Neural cell (in vitro differentiated cells): ENCODE results near the gene PSPH. TPM values are rescaled to one million over a fixed set of nuclear protein-coding genes. Genes with fewer than 3 reads are reported as not detected.

ENCODE experiments used
- H2AFZ ChIP-seq: fragments of 200-600, 300-800 bp; sonication (generic), shearing (Covaris generic); 2 replicates; pipeline ENCODE4 v1.6.0; 2014; ENCODE audit warnings: low read depth, mild to moderate bottlenecking, antibody characterized with exemption, low read length, moderate library complexity
- H3F3A ChIP-seq: fragments of 200-600 bp; shearing (Covaris generic); 2 replicates; pipeline ENCODE4 v1.6.1; 2016; ENCODE audit warnings: mild to moderate bottlenecking, moderate library complexity, mixed read lengths, antibody characterized with exemption, low read length; ENCODE audit not compliant: insufficient read depth, poor library complexity, severe bottlenecking
- H3K27ac ChIP-seq: fragments of 200-600, 300-800 bp; sonication (generic), shearing (Covaris generic); 2 replicates; pipeline ENCODE4 v1.5.1; 2014; ENCODE audit warnings: mild to moderate bottlenecking, low read length, moderate library complexity
- H3K27me3 ChIP-seq: fragments of 300-800, 200-600 bp; sonication (generic), shearing (Covaris generic); 2 replicates; pipeline ENCODE4 v1.6.0; 2014; ENCODE audit warnings: mild to moderate bottlenecking, low read depth, low read length, moderate library complexity; ENCODE audit not compliant: insufficient read depth
- H3K36me3 ChIP-seq: fragments of 300-800, 200-600 bp; sonication (generic), shearing (Covaris generic); 2 replicates; pipeline ENCODE4 v1.5.1; 2014; ENCODE audit warnings: mild to moderate bottlenecking, antibody characterized with exemption, low read length, moderate library complexity; ENCODE audit not compliant: insufficient read depth
- H3K4me2 ChIP-seq: fragments of 300-800, 200-600 bp; sonication (generic), shearing (Covaris generic); 2 replicates; pipeline ENCODE4 v1.6.0; 2014; ENCODE audit warnings: mild to moderate bottlenecking, low read length
- H3K4me3 ChIP-seq: fragments of 300-800, 200-600 bp; sonication (generic), shearing (Covaris generic); 2 replicates; pipeline ENCODE4 v1.5.1; 2014; ENCODE audit warnings: mild to moderate bottlenecking, low read length, moderate library complexity
- H3K79me2 ChIP-seq: fragments of 200-600 bp; shearing (Covaris generic); replicated peaks from 2 replicates; pipeline ENCODE4 v1.6.0; 2014; ENCODE audit warnings: mild to moderate bottlenecking, low read length, moderate library complexity; ENCODE audit not compliant: insufficient read depth
- H3K9ac ChIP-seq: fragments of 300-800, 200-600 bp; sonication (generic), shearing (Covaris generic); 2 replicates; pipeline ENCODE4 v1.6.1; 2016; ENCODE audit warnings: mild to moderate bottlenecking, low read length, mixed read lengths
- H3K9me2 ChIP-seq: fragments of 200-600 bp; shearing (Covaris generic); 2 replicates; pipeline ENCODE4 v1.6.1; 2016; ENCODE audit warnings: mild to moderate bottlenecking, low read length, mixed read lengths; ENCODE audit not compliant: insufficient read depth
- H3K9me3 ChIP-seq: fragments of 200-600, 300-800 bp; sonication (generic), shearing (Covaris generic); 2 replicates; pipeline ENCODE4 v1.6.1; 2016; ENCODE audit warnings: mild to moderate bottlenecking, mixed run types, low read length, moderate library complexity, mixed read lengths
- H4K20me1 ChIP-seq: fragments of 200-600 bp; shearing (Covaris generic); 2 replicates; pipeline ENCODE4 v1.6.1; 2016; ENCODE audit warnings: mild to moderate bottlenecking, mixed run types; ENCODE audit not compliant: insufficient read depth
- CTCF ChIP-seq: fragments of 450-650 bp; IDR thresholded peaks from 2 replicates; pipeline ENCODE4 v1.5.1; 2014; ENCODE audit warnings: antibody characterized with exemption, mild to moderate bottlenecking, moderate library complexity; ENCODE audit not compliant: poor library complexity, severe bottlenecking
- EP300 ChIP-seq: fragments of 450-650 bp; conservative IDR thresholded peaks from 2 replicates; pipeline ENCODE4 v1.6.1; 2014; ENCODE audit warnings: antibody characterized with exemption, mild to moderate bottlenecking, moderate library complexity; ENCODE audit not compliant: poor library complexity, severe bottlenecking
- EZH2 ChIP-seq: fragments of 200-600, 300-800 bp; shearing (Covaris generic), sonication (generic); IDR thresholded peaks from 2 replicates; pipeline ENCODE4 v1.6.1; 2014; ENCODE audit warnings: antibody characterized with exemption, low read length, borderline replicate concordance, mild to moderate bottlenecking; ENCODE audit not compliant: insufficient read depth, poor library complexity, severe bottlenecking
- MXI1 ChIP-seq: fragments of 450-650 bp; conservative IDR thresholded peaks from 2 replicates; pipeline ENCODE4 v1.6.1; 2014; ENCODE audit warnings: antibody characterized with exemption, mild to moderate bottlenecking; ENCODE audit not compliant: poor library complexity, severe bottlenecking
- POLR2AphosphoS5 ChIP-seq: IDR thresholded peaks from 2 replicates; pipeline ENCODE4 v1.6.1; 2012
- RAD21 ChIP-seq: fragments of 450-650 bp; conservative IDR thresholded peaks from 2 replicates; pipeline ENCODE4 v1.6.1; 2014; ENCODE audit warnings: antibody characterized with exemption, mild to moderate bottlenecking, moderate library complexity
- REST ChIP-seq: IDR thresholded peaks from 2 replicates; pipeline ENCODE4 v1.6.1; 2012; ENCODE audit warnings: borderline replicate concordance
- SMC3 ChIP-seq: fragments of 450-650 bp; conservative IDR thresholded peaks from 2 replicates; pipeline ENCODE4 v1.6.1; 2014; ENCODE audit warnings: antibody characterized with exemption, mild to moderate bottlenecking, moderate library complexity; ENCODE audit not compliant: poor library complexity
- TAF1 ChIP-seq: IDR thresholded peaks from 2 replicates; pipeline ENCODE4 v1.6.1; 2012; ENCODE audit warnings: low read depth
- polyA plus RNA-seq: library from polyadenylated mRNA; depleted of rRNA; stranded (reverse); fragments of >200 nt; gene quantifications from 2 replicates; pipeline ENCODE4 v1.2.3, GENCODE V29; 2014

PSPH gene
- polyA plus RNA-seq, 1 donor from 2014 or later: 24.0 TPM

GRCh38 chr7:56009695-56010094 is 41.5 kb downstream of the PSPH start:
- Histone ChIP-seq H3K27ac (no peak overlapping the region), H3F3A (no peaks in the 10 kb centered on the region), H3K79me2 (no peaks in the 10 kb centered on the region), H3K9me2 (no peaks in the 10 kb centered on the region), H4K20me1 (no peaks in the 10 kb centered on the region), H3K27me3 (no peaks in the 10 kb centered on the region), H3K36me3 (no peaks in the 10 kb centered on the region), H3K4me2 (no peak overlapping the region), H3K9me3 (no peaks in the 10 kb centered on the region), H2AFZ (no peak overlapping the region), H3K4me3 (no peak overlapping the region), H3K9ac (no peak overlapping the region)
- TF ChIP-seq MXI1 (no peak), POLR2AphosphoS5 (no peak), REST (no peak), TAF1 (no peak), EZH2 (no peak), RAD21 (no peak)

- H3K36me3 ChIP-seq: no peaks in the 10 kb centered on the region
- H3K9me2 ChIP-seq: no peaks in the 10 kb centered on the region
- H3K9ac ChIP-seq: no peak overlapping the region
- H2AFZ ChIP-seq: no peak overlapping the region
- no peak overlapping the region for H3K4me2 ChIP-seq
- H3F3A ChIP-seq: no peaks in the 10 kb centered on the region
- H3K9me3 ChIP-seq: no peaks in the 10 kb centered on the region
- H3K27ac ChIP-seq: no peak overlapping the region
- no peaks in the 10 kb centered on the region for H3K79me2 ChIP-seq
- H3K4me3 ChIP-seq: no peak overlapping the region
- no peaks in the 10 kb centered on the region for H3K27me3 ChIP-seq
- TF ChIP-seq EZH2: no peak
- no peak for TF ChIP-seq EP300
- TF ChIP-seq TAF1: no peak
- TF ChIP-seq SMC3: no peak
- TF ChIP-seq CTCF: no peak
- TF ChIP-seq REST: no peak
- TF ChIP-seq POLR2AphosphoS5: no peak
- TF ChIP-seq RAD21: no peak
- TF ChIP-seq MXI1: no peak
- H4K20me1 ChIP-seq: no peaks in the 10 kb centered on the region
These were observed 43.4 kb downstream of the PSPH start for GRCh38 chr7:56007891-56008290.
